Epithelial cell of esophagus (primary cell): ENCODE results near the gene HPCAL1.
"Not testable (repeated sequence)": the region's sequence is repeated elsewhere in the genome, so short reads cannot be mapped to it uniquely, and the experiment has no call there.

Experiments used
- DNase-seq: peaks from one replicate; pipeline ENCODE4 v3.0.0; 2010; ENCODE audit warnings: low read depth
- H3K4me3 ChIP-seq: 2 replicates; pipeline ENCODE4 v1.5.1; 2011; ENCODE audit warnings: mild to moderate bottlenecking, low read length, control low read depth
- CTCF ChIP-seq: IDR thresholded peaks from 2 replicates; pipeline ENCODE4 v1.5.1; 2011; ENCODE audit warnings: low read depth, mild to moderate bottlenecking, low read length, control low read depth, inconsistent platforms; ENCODE audit not compliant: insufficient read depth; ENCODE audit errors: missing control alignments

Gene HPCAL1

GRCh38 chr2:10294077-10294476, 8.6 kb upstream of the HPCAL1 start:
- no peak for DNase-seq
- no peak for TF ChIP-seq CTCF
- H3K4me3 ChIP-seq: no peak overlapping the region

GRCh38 chr2:10295649-10296048, 7.1 kb upstream of the HPCAL1 start:
- H3K4me3 ChIP-seq, DNase-seq: not testable (repeated sequence)

- H3K4me3 ChIP-seq: no peak overlapping the region
- DNase-seq: no peak
- TF ChIP-seq CTCF: no peak
These were observed 6.6 kb upstream of the HPCAL1 start for GRCh38 chr2:10296142-10296541.

- TF ChIP-seq CTCF: no peak
- no peak overlapping the region for H3K4me3 ChIP-seq
- no peak for DNase-seq
These were observed 5.4 kb upstream of the HPCAL1 start for GRCh38 chr2:10297191-10297830.

GRCh38 chr2:10297959-10298531, 4.7 kb upstream of the HPCAL1 start:
- no peak for TF ChIP-seq CTCF
- DNase-seq: peak; percentile 90
- H3K4me3 ChIP-seq: no peak overlapping the region

GRCh38 chr2:10298777-10299176, 3.9 kb upstream of the HPCAL1 start:
- not testable (repeated sequence) for H3K4me3 ChIP-seq, DNase-seq

- no peak for DNase-seq
- H3K4me3 ChIP-seq: no peak overlapping the region
- TF ChIP-seq CTCF: no peak
These were observed 2.3 kb upstream of the HPCAL1 start for GRCh38 chr2:10300328-10300920.
